NCI-H187 treated with DMSO at 0.1 percent for 48 hours (cell line): ENCODE measurements around the gene FNDC3B.
A peak's percentile ranks its signal among the peaks of the same experiment; 100 is the strongest.

Source experiments
- DNase-seq: peaks from one replicate; lab custom pipeline; 2025; lab: John Stamatoyannopoulos, UW

The FNDC3B gene

GRCh38 chr3:172260381-172260780, 221.0 kb downstream of the FNDC3B start:
- no peak for DNase-seq

GRCh38 chr3:172261054-172261453, 221.7 kb downstream of the FNDC3B start:
- no peak for DNase-seq

- DNase-seq, result no peak
These were observed 223.7 kb downstream of the FNDC3B start for GRCh38 chr3:172262991-172263608.

- DNase-seq, result no peak
These were observed 224.6 kb downstream of the FNDC3B start for GRCh38 chr3:172263781-172264486.

GRCh38 chr3:172266103-172266502, 226.7 kb downstream of the FNDC3B start:
- DNase-seq, result no peak

GRCh38 chr3:172268425-172268824, 229.0 kb downstream of the FNDC3B start:
- DNase-seq, result no peak

GRCh38 chr3:172268868-172269267, 229.5 kb downstream of the FNDC3B start:
- no peak for DNase-seq

GRCh38 chr3:172270557-172271166, 231.3 kb downstream of the FNDC3B start:
- no peak for DNase-seq

GRCh38 chr3:172271386-172271976, 232.1 kb downstream of the FNDC3B start:
- DNase-seq, result no peak

GRCh38 chr3:172272698-172273097, 233.3 kb downstream of the FNDC3B start:
- DNase-seq, result no peak

GRCh38 chr3:172273378-172273777, 234.0 kb downstream of the FNDC3B start:
- no peak for DNase-seq

GRCh38 chr3:172274906-172275305, 235.5 kb downstream of the FNDC3B start:
- no peak for DNase-seq

GRCh38 chr3:172275586-172275985, 236.2 kb downstream of the FNDC3B start:
- DNase-seq, result no peak

- DNase-seq, result no peak
These were observed 236.7 kb downstream of the FNDC3B start for GRCh38 chr3:172276103-172276502.

- DNase-seq, result no peak
These were observed 237.8 kb downstream of the FNDC3B start for GRCh38 chr3:172277151-172277652.

GRCh38 chr3:172279191-172279640, 239.8 kb downstream of the FNDC3B start:
- peak; percentile 11 for DNase-seq

GRCh38 chr3:172279974-172280373, 240.6 kb downstream of the FNDC3B start:
- DNase-seq, result no peak

GRCh38 chr3:172280406-172281051, 241.2 kb downstream of the FNDC3B start:
- no peak for DNase-seq

- no peak for DNase-seq
These were observed 242.5 kb downstream of the FNDC3B start for GRCh38 chr3:172281884-172282283.

GRCh38 chr3:172282850-172283249, 243.5 kb downstream of the FNDC3B start:
- DNase-seq, result no peak

- no peak for DNase-seq
These were observed 244.5 kb downstream of the FNDC3B start for GRCh38 chr3:172283841-172284357.

- DNase-seq, result no peak
These were observed 246.5 kb downstream of the FNDC3B start for GRCh38 chr3:172285844-172286243.
